HG02678 (cell line): ENCODE measurements around the gene UBE2O.

Experiments used
- ATAC-seq: cut with Tn5 transposase; IDR thresholded peaks from one replicate; pipeline ENCODE4 v1.9.1; 2021; ENCODE audit warnings: mild to moderate bottlenecking, moderate library complexity; ENCODE audit not compliant: unreplicated experiment

UBE2O gene

DNA sequence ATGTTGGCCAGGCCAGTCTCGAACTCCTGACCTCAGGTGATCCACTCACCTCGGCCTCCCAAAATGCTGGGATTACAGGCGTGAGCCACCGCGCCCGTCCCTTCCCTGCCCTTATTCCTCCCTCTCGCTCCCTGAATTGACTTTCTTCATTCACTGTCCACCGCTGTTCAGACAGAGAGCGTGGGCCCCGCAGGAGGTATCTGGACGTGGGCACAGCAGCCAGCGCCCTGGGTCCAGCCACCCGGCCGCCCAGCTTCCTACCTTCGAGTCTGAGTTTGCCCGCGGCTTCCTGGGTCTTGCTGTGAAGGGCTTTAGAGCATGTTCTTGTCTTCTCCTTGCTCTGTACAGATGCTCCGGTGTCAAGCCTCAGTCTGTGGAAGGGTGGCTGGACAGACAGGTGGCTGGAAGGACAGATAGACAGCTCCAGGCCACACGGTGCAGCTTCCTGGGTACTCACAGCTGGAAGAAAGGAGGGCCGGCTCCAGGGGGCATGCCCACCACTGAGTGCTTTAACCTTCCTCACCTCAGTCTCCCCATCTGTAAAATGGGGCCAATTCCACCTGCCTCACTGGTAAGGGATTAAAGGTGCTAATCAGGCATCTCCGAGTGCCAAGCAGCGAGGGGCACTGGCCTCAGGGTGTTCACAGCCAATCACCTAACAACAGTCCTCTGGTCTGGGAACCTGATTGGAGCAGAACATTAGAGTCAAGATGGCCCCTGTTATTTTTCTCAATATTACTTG, 34.7 kb upstream of the UBE2O start:
- no peak for ATAC-seq

DNA sequence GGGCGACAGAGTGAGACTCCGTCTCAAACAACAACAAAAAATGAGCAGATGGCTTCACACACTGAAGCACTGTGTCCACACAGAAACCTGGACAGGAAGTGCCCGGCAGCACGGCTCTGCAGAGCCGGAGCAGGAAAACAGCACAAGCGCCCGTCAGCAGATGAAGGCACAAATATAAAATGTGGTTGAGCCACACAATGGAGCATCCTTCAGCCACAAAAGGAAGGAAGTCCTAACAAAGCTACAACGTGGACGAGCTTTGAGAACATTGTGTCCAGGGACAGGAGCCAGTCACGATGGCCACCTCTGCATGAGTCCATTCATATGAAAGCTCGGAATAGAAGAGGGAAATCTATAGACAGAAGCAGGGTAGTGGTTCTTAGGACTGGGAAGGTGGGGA, 32.6 kb upstream of the UBE2O start:
- ATAC-seq = no peak

DNA sequence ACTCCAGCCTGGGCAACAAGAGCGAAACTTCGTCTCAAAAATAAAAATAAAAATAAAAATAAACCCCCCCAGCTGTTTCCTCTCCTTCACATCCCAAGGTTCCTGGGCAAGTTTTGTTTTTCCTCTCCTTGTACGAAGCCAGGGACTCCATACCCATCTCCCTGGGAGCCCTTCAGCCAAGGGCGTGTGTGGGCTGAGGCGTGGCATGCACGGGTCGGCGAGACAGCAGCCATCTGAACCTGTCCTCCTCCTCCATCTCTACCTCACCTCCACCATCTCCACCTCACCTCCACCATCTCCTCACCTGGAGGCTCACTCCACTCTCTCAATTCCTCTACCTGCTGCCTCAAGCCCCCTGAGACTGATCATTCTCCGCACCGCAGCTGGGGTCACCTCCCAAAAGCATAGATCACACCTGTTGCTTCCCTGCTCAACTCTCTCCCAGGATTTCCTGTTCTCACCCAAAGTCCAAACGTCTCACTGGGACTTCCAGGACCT, 31.3 kb upstream of the UBE2O start:
- ATAC-seq = no peak

GRCh38 chr17:76481071-76481655, 28.2 kb upstream of the UBE2O start:
- peak; percentile 66 for ATAC-seq

- ATAC-seq = peak; percentile 2
Observed at GRCh38 chr17:76480632-76481031, 27.7 kb upstream of the UBE2O start.

GRCh38 chr17:76479515-76480060, 26.6 kb upstream of the UBE2O start:
- no peak for ATAC-seq

DNA sequence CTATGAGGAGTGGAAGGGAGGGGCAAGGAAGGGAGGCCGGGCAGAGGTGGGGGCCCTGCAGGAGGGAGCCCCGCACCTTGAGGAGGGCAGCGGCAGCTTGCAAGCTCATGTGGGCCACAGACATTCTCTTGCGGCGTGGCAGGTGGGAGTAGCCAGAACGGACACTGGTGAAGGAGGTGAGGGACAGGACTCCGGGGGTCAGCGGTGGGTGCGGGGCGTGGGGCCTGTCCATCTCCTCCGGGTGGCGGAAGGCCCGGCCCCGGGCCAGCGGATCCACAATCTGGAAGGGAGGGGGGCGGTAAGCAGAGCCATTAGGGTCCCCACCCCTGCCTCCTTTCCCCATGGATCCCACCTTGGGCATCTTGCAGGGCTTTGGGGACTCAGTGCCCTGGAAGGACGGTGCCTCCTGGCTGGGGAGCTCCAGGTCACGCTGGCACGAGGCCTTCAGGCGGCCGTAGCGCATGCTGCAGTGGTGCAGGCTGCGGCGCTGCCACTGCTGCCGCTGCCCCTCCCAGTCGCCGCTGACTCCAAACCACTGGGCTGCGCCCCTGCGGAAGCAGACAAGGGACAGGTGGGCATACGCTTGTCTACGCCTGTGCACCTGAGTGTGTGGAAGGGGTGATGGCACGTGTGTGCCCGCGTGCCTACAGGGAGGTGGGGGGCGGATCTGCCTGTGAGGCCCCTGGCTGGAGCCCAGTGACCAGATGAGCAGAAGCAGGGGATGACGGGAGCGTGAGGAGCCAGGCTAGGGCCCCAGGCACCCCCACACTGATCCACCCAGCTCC, 26.0 kb upstream of the UBE2O start:
- no peak for ATAC-seq

DNA sequence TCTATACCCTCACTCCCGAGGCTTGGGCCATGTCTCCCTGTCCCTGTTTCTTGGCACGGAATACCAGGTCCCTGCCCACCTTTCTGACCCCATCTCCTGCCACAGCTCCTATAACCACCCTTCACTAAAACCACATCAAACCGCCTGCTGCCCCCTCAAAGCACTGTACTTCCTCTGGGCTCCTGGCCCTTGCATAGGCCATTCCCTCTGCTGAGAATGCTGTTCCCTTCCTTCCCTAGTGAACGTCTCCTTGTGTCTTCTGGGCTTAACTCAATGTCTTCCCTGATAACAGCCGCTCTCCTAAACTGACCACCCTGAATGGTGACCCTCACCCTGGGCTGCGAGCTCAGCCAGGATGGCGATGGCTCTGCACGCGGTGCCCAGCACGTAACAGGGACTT, 25.1 kb upstream of the UBE2O start:
- no peak for ATAC-seq

DNA sequence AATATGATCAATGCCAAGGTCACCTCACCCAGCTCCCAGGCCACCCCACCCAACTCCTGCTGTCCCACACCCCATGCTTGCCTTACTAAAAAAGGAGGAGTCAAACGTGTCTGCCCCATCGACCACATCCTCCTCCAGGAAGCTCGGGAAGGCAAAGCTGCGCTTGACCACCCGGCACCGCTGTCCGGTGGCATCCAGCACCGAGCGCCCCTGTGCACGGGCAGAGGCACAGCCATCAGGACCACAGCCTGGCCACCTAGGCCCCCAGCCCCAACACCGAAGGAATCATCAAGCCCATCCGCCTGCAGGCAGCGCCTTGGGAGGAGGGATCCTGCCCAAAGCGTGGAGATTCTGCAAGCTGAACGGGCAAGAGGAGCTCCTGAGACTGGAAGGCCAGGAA, 24.6 kb upstream of the UBE2O start:
- no peak for ATAC-seq

DNA sequence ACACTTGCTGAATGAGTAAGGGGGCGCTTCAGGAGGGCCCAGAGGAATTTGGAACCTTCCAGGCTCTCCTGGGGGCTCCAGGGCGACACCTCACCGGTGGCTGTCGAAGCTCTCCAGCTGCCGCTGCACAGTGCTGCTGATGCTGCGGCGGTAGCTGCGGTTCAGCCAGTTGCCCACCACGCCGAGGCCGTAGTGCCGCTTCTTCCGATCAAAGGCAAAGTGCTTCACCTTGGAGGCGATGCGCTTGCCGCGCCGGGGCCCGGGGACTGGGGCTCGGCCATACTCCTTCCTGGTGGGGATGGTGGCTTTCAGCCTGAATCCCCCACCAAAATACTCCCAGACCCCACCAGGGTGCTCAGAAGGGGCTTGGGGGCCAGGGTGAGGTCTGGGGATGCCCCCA, 23.8 kb upstream of the UBE2O start:
- no peak for ATAC-seq

- ATAC-seq = no peak
Observed at GRCh38 chr17:76475302-76475701, 22.4 kb upstream of the UBE2O start.

DNA sequence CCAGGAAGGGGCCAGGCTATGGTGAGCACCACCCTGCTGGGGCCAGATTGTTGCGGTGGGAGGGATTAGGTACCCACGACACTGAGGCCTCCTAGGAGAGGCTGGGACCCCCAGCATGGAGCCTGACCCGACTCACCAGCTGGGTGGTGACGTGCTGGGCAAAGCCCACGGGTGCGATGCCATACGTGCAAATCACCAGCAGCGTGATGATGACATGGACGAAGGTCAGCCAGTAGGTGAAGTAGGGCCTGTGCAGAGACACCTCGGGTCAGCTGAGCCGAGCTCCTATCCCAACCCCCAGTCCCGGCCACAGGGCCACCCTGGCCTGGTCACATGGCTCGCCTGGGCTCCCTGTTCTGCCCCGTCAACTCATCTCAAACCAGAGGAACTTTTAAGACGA, 21.9 kb upstream of the UBE2O start:
- ATAC-seq = no peak

DNA sequence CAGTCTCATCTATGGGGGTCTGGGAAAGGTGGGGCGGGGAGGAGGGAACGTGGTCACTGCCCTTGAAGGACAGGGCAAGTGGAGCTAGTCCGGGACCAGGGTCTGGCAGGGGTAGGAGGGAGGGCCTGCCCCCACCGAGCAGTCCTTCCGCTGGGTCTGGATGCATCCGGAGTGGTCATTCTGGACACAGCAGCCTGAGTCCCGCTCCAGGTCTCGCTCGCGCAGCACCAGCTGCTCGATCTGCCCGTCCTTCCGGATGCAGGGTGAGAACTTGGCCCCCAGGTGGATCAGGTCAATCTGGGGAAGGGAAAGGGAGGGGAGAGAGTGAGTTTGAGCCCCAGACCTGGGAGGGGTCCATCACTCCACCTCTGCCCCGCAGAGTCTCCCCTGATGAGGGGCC, 21.3 kb upstream of the UBE2O start:
- ATAC-seq = no peak

DNA sequence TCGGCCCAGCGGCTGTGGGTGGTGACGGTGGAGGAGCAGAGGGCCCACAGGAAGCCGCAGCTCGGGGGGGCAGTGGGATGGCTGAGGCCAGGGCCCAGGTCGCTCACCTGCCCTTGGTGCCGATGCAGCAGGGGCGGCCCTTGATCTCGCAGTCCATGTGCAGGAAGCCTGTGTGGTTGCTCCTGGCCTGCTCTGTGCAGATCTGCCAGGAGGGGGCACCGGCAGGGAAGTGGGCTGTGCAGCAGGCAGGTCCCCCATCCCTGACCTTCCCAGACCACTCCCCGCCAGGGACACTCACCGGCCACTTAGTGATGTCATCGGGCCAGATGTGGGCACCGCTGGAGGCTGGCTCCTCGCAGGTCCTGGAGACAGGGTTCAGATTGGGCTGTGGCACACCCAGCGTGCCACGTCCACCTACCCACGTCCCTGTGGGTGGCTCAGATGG, 20.6 kb upstream of the UBE2O start:
- ATAC-seq = no peak

DNA sequence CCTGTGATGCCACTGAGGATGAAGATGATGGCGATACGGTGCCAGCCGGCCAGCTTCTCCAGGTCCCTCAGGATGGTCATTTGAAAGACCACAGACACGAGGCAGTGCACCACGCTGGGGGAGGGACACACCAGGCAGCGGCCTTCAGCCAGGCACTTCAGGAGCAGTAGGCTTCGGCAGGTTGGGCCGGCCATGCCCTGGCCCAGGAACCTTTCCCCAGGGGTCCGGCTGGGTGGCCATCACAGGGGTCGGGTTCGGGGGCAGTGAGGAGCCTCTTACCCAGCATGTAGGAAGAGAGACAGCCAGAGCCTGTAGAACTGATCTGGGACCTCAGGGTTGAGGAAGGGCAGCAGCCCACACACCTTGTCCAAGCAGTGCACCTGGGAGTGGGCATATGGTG, 19.8 kb upstream of the UBE2O start:
- no peak for ATAC-seq

GRCh38 chr17:76472258-76472645, 19.3 kb upstream of the UBE2O start:
- ATAC-seq = no peak

GRCh38 chr17:76471498-76472257, 18.7 kb upstream of the UBE2O start:
- no peak for ATAC-seq

GRCh38 chr17:76469991-76470739, 17.2 kb upstream of the UBE2O start:
- ATAC-seq = no peak

GRCh38 chr17:76469076-76469990, 16.4 kb upstream of the UBE2O start:
- ATAC-seq = no peak
